GM19324 (cell line): ENCODE results near the gene CAMK1D.

Experiments
- ATAC-seq: cut with Tn5 transposase; IDR thresholded peaks from one replicate; pipeline ENCODE4 v1.9.1; 2021; ENCODE audit warnings: mild to moderate bottlenecking, moderate library complexity; ENCODE audit not compliant: unreplicated experiment, low FRiP score

The CAMK1D gene

DNA sequence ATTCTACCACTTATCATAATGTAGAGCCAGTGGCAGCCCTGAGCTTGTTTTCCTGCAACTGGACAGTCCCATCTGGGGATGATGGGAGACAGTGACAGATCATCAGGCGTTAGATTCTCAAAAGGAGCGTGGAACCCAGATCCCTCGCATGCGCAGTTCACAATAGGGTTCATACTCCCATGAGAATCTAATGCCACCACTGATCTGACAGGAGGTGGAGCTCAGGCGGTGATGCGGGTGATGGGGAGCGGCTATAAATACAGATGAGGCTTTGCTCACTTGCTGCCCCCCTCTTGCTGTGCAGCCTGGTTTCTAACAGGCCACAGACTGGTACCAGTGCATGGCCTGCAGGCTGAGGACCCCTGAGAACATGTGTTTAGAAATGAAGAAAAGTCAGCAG, 260.1 kb downstream of the CAMK1D start:
- no peak for ATAC-seq

DNA sequence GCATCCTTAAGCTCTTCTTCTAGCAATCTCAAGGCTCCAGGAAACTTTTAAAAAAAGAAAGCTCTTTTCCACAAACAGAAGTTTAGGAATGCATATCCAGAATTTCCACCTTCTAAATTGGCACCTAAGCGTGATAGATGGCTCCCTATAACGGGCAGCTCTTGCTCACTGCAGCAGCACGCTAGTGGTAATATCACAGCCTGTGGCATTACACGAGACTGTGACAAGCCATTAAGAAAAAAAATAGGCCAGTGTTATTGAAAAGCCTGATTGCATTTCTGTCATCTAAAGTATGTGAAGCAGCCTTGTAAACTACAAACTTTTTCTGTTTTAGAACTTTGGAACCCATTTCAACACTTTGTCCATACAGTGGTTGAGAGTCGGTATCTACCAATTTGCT, 263.8 kb downstream of the CAMK1D start:
- no peak for ATAC-seq

DNA sequence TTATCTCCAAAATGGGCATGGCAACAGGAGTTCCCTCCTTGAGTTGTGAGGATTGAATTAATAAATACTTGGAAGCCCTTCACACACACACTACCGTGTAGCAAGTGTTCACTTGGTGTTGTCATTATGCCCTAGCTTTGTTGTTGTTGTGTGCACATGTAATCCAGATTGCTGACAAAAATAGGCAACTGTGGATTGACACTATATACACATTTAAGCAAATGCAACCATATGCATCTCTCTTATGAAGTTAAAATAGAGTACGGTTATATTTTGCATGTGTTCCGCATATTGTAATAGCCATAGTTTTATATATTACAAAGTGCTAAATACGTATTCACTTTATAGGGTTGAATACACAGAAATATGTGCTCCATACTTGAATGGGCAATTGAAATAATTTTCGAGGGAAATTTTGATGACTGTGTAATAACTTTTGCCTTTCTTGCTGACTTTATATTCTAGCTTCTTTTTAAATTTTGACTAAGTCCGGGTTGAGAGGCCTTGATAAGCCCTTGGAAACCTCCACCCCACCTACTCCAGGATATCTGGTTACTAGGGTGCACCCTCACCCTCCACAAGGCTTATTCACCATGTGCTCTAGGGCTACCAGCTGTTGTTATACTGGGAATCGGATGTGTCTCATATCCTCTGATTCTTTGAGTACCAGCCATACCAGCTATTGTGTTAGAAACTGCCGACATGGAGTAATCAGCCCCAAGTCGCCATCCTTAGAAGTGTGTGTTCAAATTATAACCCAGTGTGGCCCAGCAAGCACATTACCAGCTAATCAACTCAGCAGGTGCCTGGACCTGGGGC, 265.0 kb downstream of the CAMK1D start:
- no peak for ATAC-seq

DNA sequence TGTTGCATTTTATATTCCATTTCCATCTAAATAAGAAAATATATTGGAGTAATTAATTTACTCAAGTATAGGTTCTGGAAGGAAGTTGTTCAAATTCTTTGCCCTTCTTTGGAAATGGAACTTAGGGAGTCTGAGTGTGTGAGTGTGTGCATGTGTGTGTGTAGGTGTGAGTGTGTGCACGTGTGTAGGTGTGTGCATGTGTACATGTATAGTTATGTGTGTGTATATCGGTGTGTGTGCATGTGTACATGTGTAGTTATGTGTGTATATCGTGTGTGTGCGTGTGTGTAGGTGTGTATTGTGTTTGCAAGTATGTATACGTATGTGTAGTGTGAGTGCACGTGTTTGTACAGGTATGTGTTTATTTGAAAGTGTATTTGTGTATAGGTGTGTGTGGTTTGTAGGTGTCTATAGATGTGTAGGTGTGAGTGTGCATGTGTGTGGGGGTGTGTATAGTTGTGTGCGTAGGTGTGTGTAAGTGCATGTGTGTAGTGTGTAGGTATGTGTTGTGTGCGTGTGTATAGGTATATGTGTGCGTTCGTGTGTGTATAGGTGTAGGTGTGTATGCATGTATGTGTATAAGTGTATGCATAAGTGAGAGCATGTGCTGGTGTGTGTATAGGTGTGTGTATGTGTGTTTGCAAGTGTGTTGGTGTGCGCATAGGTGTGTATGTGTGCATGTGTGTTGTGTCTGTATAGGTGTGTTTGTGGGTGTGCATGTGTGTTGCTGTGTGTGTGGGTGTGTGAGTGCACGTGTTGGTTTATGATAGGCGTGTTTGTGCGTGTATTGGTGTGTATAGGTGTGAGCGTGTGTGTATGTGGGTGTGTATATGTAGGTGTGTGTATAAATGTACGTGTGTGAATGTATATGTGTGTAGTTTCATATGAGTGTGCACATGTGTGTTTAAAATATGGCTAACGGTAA, 266.2 kb downstream of the CAMK1D start:
- no peak for ATAC-seq

DNA sequence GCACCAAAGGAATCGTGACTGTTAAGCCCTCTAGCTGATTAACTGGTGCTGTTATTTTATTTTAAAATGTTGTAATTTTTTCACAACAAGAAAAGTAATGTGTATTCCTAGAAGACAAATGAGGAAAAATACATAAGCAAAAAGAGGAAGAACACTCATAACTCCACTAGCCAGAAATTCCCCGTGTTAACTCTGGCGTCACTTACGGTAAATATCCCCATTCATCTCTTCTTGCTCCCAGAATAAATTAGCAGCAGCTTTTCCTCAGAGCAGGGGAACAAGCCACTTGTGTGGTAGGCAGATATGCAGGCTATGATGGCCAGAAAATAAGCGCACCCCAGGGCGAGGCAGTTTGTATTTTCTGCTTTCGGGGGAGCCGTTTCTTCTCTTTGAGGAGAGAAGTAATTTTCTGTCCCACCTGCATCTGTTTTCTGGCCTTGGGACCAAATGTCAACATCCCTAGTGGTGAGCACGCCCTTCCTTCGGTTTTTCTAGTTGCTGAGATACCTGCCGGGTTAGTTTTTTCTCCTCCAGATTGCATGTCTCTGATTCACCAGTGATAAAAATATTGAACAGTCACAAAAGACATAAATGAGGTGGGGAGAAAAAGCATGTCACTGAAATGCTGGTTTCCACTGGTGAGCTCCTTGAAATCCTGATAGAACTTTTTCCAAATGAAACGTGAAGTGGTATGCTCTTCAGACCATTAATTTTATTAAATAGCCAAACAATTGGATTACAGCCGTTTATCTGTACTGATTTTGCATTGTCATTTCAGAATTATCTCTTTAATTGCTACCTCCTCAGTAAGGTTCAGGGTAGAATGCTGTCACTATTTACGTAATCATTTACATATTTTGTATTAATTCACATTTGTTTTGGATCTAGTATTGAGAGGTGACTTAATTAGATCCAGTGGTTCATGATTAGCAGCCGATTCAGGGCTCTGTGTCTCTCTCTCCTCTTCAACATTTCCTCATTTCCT, 268.1 kb downstream of the CAMK1D start:
- no peak for ATAC-seq

DNA sequence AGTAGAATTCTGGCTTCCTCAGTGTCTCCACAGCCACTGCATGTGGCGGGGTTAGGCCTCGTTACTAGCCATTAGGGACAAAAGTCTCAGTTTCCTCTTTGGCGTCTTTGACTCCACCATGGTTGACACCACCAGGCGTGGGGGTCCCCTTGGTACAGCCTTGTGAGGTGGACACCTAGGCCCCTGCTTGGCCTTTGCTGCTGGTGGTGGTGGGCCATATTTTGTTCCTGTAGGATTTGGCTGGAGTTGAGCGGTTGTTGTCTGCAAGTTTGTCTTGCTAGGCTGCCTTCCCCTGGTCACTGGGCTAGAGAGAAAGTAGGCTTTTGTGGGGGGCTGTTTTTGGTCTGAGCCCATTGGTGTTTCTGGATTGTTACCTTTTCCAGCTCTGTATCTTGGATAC, 272.7 kb downstream of the CAMK1D start:
- no peak for ATAC-seq

DNA sequence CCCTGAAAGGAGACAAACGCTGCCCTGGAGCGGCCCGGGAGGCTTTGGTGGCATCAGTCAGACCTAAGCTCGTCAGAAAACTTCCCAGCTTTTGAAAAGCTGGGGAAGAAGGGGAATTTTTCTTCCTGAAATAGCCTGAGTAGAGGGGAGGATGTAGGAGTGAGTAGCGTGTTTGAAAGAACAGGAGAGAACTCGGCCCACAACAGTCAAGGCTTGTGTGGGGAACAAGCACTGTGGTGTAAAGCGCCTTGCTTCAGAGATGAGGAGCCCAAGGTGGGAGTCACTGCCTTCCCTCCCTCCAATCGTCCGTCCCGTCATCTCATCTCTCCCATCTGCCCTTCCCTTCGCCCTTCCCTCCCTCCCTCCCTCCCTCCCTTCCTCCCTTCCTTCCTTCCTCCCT, 273.3 kb downstream of the CAMK1D start:
- ATAC-seq: no peak

DNA sequence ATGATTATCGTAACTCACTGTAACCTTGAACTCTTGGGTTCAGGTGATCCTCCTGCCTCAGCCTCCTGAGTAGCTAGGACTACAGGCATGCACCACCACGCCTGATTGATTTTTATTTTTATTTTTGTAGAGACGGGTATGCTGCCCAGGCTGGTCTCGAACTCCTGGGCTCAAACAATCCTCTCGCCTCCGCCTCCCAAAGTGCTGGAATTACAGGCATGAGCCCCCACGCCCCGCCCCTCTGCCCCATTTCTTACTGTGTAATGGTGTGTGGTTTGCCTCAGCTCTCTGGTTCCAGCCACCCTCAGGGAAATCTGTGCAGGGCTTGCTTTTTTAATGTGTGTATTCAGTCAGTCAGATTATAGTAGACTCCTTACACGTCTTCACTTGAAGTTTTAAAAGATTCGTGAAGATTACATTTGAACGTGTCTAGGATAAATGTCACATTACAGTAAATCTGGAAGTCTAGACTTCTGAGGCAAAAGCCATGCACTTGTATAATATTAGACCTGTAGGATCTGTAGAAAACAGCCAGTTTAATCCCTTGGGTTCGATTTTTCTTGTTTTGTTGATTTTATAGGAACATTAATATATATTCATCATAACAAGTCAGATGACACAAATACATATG, 276.2 kb downstream of the CAMK1D start:
- ATAC-seq: no peak

DNA sequence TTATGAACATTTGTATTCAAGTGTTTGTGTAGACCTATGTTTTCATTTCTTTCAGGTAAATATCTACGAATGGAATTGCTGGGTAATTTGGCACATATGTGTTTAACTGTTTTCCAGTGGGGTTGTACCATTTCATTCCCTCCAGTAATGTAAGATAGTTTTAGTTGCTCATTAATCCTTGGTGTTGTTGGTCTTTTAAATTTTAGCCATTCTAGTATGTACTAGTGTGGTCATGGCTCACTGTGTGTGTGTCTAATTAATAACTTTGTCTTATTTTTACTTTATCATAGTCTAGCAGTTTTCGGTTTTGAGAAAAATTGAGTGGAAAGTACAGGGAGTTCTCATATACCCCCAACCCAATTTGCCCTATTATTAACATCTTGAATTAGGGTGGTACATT, 278.8 kb downstream of the CAMK1D start:
- ATAC-seq: no peak

DNA sequence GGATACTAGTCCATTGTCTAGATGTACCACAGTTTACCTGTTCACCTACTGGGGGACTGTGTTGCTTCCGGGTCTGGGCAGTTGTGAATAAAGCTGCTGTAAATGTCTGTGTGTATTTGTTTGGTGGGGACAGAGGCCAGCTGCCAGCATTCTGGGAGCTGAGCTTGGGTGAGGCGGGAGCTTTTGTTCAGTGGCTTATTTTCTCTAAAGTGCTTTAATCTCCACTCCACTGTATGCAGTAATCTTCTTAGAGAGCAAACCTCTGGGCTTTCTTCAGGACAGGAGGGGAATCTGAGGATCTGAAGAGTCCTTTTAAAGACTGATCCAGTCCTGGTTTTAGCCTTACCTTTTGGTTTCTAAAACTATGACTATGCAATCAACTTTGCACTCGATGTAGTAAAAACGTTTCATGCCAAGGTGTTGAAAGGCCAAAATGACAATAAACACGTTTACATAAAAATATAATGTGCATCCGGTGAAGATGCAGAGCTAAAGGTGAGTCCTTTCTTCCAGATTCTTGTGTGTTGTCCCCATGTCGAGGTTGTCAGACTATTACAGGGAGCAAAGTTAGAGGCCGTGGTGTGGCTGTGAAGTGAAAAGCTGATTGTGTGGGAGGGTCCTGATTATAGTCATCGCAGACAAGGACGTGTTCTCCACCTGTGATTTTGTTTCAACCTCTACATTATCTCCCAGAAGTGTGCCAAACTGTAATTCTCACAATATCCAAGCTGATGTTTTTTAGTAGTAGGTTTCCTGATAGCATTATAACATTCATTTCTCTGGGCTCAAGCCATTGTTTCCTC, 279.8 kb downstream of the CAMK1D start:
- ATAC-seq: no peak

DNA sequence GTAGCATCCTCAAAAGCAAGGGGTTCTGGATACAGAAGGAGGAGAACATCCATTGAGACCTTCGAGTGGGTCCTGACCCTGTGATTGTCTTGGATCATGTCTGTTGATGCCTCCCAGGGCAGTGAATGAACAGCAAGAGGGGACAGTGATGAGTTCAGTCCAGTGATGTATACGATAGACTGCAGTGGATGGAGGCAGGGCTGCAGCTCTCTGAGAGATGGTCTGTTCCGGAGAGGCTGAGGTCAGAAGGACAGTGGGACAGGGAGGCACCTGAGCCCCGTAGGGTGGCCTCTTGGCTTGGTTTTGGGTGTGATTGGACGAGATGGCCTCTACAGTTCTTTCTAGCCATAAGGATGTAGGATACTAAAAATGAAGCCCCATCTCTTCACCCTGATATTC, 280.4 kb downstream of the CAMK1D start:
- no peak for ATAC-seq

DNA sequence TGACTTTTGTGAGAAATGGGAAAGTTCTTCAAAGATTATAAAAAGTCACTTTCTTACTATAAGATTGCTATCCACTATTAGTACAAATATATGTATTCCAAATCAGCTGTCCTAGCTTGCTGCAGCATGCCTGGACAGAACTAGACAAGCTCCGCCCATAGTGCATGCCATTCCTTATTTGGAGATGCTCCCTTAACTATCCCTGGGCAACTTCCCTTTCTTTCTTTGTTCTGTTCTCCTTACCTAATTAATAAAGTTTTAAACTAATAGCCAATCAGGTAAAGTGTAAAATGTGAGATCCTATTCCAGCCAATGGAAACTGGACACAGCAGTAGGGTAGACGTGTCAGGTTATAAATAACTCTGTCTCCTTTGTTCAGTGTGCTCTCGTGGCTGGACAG, 281.9 kb downstream of the CAMK1D start:
- ATAC-seq: no peak

DNA sequence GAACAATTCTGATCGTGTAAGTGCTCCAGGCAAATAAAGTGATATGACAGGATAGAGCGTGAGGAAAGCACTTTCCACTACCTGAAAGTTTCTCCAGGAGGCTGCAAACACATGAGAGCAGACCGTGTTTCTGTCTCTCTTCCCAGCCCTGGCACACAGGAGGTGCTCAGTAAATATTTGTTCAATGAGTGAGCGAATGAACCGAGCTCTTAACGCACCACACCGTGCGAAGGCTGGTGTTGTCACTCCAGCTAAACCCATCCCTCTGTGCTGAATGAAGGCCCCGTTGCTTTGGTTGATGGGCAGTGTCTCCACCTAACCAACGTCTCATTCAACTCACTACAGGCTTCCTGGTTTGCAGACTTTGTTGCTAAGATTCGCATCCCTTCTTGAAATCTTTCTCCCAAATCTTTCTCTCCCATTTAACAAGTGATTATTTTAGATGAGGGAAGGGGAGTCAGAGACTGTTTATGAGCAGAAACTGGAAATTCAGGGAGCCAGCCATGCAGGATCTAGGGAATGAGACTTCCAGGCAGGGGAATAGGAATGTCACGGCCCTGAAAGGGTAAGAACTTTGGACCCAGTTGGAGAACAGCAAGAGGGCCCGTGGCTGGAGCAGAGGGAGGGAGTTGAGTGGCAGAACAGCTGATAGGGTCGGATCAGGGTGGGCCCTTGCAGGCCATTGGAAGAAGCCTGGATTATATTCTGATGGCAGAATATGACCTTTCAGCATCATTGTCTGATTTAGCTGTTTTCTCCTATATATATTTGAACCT, 282.6 kb downstream of the CAMK1D start:
- ATAC-seq: no peak

DNA sequence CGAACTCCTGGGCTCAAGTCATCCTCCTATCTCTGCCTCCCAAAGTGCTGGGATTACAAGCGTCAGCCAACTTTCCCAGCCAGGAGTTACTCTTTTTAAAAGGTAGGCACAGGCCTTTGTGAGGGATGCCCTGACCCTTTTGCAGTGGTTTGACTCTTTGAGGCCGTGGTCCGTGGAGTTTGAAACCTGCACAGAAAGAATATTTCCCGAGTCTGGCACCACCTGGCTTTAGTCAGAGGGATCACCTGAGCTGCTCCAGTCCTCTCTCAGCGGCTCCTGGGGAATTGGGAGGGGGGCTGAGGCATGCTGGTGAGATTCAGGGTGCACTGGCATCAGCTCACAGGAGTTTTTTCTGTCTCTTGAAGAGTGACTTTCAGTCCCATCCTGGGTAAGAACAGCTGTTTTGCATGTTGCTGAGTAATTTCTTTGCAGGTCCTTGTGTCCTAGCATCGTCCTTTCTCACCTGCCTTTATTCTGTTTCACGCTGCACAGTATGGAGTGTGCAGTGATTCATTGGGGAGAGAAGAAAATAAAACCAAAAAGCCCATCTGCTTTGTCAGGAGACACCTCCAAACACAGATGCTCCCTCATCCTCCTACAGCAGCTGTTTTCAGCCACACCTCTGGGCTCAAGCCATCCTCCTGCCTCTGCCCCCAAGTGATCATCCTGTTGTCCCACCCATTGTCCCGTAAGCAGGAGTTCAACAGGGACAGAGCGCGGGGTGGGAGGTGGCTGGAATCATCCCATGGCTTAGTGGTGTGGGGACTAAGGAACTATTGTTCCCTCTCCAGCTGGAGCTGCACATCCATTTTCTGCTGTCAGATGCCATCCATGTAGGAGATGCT, 284.7 kb downstream of the CAMK1D start:
- no peak for ATAC-seq

DNA sequence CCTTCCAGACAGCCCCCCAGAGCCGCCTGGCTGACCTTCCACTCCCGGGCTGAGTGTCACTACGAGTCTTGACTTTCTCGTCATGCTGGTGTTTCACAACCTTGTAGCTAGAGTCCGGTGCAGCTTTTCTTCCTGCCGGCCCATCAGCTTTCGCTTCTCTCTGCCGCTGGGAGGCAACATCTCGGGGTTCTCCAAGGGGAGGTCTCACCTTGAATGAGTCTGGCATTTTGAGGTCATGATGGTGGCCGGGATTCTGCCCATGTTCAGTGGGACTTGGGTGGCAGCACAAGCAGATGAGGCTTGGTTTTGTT, 285.2 kb downstream of the CAMK1D start:
- no peak for ATAC-seq

DNA sequence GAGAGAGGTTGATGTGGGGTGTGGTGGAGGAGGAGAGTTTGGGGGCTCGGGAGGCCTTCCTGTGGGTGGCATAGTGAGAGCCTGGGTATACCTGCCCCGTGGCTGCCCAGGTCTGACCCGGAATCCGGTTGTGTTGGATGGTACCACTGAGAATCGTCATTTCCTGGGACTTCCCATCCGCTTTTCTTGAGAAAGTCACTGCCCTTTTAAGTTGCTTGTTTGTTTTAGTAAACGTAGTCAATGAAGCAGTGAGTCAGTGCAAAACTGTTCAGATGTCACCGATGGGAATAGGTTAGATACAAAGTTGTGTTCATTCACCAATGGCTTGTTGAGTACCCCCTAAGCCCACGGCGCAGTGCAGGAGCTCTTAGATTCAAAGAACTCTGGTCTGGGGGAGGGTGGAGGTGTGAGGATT, 285.8 kb downstream of the CAMK1D start:
- no peak for ATAC-seq

DNA sequence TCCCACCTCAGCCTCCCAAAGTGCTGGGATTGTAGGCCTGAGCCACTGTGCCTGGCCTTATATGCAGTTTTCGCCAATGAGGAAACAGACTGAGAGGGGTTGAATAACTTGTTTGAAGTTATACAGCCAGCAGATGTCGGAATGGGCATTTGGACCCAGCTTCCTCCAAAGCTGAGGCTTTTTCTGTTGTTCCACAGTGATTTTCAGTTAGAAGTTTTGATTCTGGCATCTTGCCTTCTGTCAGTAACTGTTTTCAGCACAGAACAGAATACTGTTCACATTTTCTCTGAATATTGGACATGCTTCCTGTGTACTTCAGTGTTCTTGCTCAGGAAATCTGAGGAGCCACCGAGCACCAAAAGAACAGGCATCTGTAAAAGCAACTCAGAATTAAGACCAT, 287.2 kb downstream of the CAMK1D start:
- ATAC-seq: no peak

DNA sequence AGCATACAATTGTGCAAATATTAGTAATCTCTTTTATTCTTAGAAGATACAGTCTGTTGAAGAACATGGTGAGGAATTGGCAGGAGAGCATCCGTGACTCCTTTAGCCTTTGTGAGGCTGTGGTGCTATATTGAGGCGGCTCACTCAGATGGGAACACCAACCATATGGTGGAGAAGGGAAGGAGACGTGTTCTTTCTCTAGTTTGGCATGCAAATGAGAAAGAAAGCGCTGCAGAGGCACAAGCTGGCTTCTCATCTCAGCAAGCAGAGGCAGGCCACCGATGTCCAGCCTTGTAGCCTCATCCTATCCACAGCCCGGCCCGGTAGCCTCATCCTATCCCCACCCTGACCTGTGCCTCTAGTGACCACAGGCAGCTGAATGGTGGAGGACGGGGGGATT, 288.3 kb downstream of the CAMK1D start:
- no peak for ATAC-seq
